Sigmoid colon (tissue), 7 donors: ENCODE measurements around the gene RPL19. TPM values are rescaled to one million over a fixed set of nuclear protein-coding genes. Genes with fewer than 3 reads are reported as not detected.

Experiments used
- DNase-seq: peaks from one replicate; pipeline ENCODE4 v3.0.0-alpha.2; 2019
- H3K27ac ChIP-seq, 4 donors: fragments of 200-600 bp; sonication (generic); one replicate each; pipeline ENCODE4 v1.5.1; 2016 to 2019; ENCODE audit warnings: mild to moderate bottlenecking in 1 of 4
- H3K27me3 ChIP-seq, 3 donors: fragments of 200-600 bp; sonication (generic); one replicate each; pipeline ENCODE4 v1.5.1; 2019; ENCODE audit warnings: mild to moderate bottlenecking in 1 of 3
- H3K36me3 ChIP-seq, 4 donors: fragments of 200-600 bp; sonication (generic); one replicate each; pipeline ENCODE4 v1.5.1; 2016 to 2019
- H3K4me1 ChIP-seq, 4 donors: fragments of 200-600 bp; sonication (generic); one replicate each; pipeline ENCODE4 v1.5.1; 2017 to 2019
- H3K4me3 ChIP-seq, 4 donors: fragments of 200-600 bp; sonication (generic); one replicate each; pipeline ENCODE4 v1.5.1; 2017 to 2019; ENCODE audit warnings: mild to moderate bottlenecking in 2 of 4, moderate library complexity in 1 of 4
- H3K9me3 ChIP-seq, 4 donors: fragments of 200-600 bp in 3 of 4; sonication (generic) in 3 of 4; one replicate each; pipeline versions ENCODE4 v1.5.1 to v1.6.1; 2013 to 2019
- EP300 ChIP-seq, 4 donors: sonication (generic); formaldehyde crosslinking; IDR thresholded peaks; one replicate each; pipeline ENCODE4 v1.6.1; 2017; ENCODE audit warnings: antibody characterized with exemption in 4 of 4
- POLR2A ChIP-seq, 2 donors: fragments of 450-650 bp; IDR thresholded peaks; one replicate each; pipeline ENCODE4 v1.6.1; 2016; ENCODE audit warnings: antibody characterized with exemption in 2 of 2, mild to moderate bottlenecking in 2 of 2, moderate library complexity in 2 of 2
- POLR2AphosphoS5 ChIP-seq, 4 donors: sonication (generic); formaldehyde crosslinking; IDR thresholded peaks; one replicate each; pipeline ENCODE4 v1.6.1; 2017; ENCODE audit warnings: antibody characterized with exemption in 4 of 4
- WGBS, 2 donors: extraction: QIAGEN DNeasy Blood & Tissue Kit; methylation state at CpG; one replicate each; pipeline ENCODE4 v1.1.7; 2013; 5-methylcytosine and 5-hydroxymethylcytosine counted together
- intact Hi-C: fragments of 100-400 bp; cut with DNase I; formaldehyde crosslinking; loops from one replicate; pipeline ENCODE4 v1.15.1; 2023
- polyA plus RNA-seq, 3 donors: library from polyadenylated mRNA; stranded (reverse); fragments of 200-250 nt; gene quantifications; one replicate each; pipeline ENCODE4 v1.2.3, GENCODE V29; 2013
- total RNA-seq, 4 donors: library from RNA; depleted of rRNA; stranded (reverse); fragments of >200 nt; gene quantifications; one replicate each; pipeline ENCODE4 v1.1.0, GENCODE V29; 2016
- TF ChIP-seq, protein P1 (sequence below), 4 experiments: fragments of 450-650 bp in 3 of 4; fragments of 200-600 bp in 1 of 4; IDR thresholded peaks; one replicate each; pipeline ENCODE4 v1.5.1; 2016 to 2019; ENCODE audit warnings: antibody characterized with exemption in 4 of 4, mild to moderate bottlenecking in 3 of 4, moderate library complexity in 2 of 4
- donor health status: healthy with polysubstance abuse.
- donor health status: Bipolar disorder and iron deficiency.
- donor health status: healthy.

The RPL19 gene
- total and polyA plus RNA-seq, 7 donors = 2,689 to 4,685 (median 3,919) TPM

DNA sequence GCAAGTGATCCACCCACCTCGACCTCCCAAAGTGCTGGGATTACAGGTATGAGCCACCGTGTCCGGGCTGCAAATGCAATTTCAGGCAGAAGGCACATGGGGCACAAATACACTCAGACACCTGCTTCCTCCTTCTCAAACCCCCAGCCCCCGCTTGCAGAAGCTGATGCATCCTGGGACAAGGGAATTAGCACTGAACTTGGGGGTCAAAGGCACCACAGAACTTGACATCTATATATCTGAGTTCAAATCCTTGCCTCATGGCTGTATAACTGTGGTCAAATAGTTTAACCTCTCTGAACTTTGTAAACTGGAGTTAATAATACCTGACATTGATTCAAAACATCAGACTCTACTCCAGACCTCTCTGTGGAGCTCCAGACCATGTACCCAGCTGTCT is 30.0 kb upstream of the RPL19 start:
- Histone ChIP-seq H3K9me3 (no peaks in the 10 kb centered on the region), H3K36me3 (no peaks in the 10 kb centered on the region), H3K4me3 (no peak overlapping the region), H3K27ac (no peak overlapping the region), H3K4me1 (peaks cover 0 to 24% (median 9%) of the 10 kb centered on the region in 4 donors), H3K27me3 (no peaks in the 10 kb centered on the region)
- no peak for DNase-seq
- TF ChIP-seq EP300 (IDR thresholded peaks at IDR 0.05) (no peak), POLR2A (IDR thresholded peaks at IDR 0.05) (no peak), POLR2AphosphoS5 (IDR thresholded peaks at IDR 0.05) (no peak)
- TF ChIP-seq, protein P1, sequence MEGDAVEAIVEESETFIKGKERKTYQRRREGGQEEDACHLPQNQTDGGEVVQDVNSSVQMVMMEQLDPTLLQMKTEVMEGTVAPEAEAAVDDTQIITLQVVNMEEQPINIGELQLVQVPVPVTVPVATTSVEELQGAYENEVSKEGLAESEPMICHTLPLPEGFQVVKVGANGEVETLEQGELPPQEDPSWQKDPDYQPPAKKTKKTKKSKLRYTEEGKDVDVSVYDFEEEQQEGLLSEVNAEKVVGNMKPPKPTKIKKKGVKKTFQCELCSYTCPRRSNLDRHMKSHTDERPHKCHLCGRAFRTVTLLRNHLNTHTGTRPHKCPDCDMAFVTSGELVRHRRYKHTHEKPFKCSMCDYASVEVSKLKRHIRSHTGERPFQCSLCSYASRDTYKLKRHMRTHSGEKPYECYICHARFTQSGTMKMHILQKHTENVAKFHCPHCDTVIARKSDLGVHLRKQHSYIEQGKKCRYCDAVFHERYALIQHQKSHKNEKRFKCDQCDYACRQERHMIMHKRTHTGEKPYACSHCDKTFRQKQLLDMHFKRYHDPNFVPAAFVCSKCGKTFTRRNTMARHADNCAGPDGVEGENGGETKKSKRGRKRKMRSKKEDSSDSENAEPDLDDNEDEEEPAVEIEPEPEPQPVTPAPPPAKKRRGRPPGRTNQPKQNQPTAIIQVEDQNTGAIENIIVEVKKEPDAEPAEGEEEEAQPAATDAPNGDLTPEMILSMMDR (IDR thresholded peaks at IDR 0.05) = no peak
- intact Hi-C loops = no loop called here
- WGBS, 2 donors = 46 to 53% methylated on average over 4 of the region's 4 CpGs

DNA sequence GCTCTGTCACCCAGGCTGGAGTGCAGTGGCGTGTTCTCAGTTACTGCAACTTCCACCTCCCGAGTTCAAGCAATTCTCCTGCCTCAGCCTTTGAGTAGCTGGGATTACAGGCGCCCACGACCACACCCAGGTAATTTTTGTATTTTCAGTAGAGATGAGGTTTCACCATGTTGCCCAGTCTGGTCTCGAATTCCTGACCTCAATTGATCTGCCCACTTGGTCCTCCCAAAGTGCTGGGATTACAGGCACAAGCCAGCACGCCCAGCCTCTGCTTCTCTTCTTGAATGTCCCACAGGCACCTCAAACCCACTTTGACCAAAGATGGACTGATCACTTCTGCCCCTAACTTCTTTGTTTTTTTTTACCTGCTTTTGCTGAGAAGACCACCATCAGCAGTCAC is 29.5 kb upstream of the RPL19 start:
- DNase-seq = no peak

DNA sequence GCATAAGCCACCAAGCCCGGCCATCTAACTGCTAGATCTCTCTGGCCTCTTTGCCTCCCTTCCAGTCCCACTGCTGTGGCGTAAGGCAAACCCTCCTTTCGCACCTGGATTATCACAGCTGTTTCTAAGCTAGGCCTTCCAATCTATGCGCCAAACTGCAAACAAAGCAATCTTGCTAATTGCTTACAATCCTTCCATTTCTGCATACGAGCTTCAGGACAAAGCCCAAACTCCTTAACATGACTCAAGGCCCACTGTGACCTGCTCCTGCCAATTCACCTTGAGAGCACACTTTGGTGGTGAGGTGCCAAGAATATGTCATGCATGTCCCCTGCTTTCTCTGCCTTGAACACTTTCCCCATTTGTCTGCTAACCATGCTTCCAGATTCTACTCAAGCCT is 28.1 kb upstream of the RPL19 start:
- no peaks in the 10 kb centered on the region for H3K9me3 ChIP-seq
- no peaks in the 10 kb centered on the region for H3K27me3 ChIP-seq
- no peak overlapping the region for H3K27ac ChIP-seq
- intact Hi-C loops = no loop called here
- 75 to 77% methylated on average over 5 of the region's 5 CpGs for WGBS, 2 donors
- peaks cover 0 to 8% (median 1%) of the 10 kb centered on the region in 4 donors for H3K36me3 ChIP-seq
- peaks cover 0 to 18% (median 5%) of the 10 kb centered on the region in 4 donors for H3K4me1 ChIP-seq
- TF ChIP-seq, protein P1 (IDR thresholded peaks at IDR 0.05) = no peak
- TF ChIP-seq POLR2A (IDR thresholded peaks at IDR 0.05) (no peak), EP300 (IDR thresholded peaks at IDR 0.05) (no peak), POLR2AphosphoS5 (IDR thresholded peaks at IDR 0.05) (no peak)
- no peak for DNase-seq
- H3K4me3 ChIP-seq = no peak overlapping the region

More for the DNA sequence above, 29.5 kb upstream of the RPL19 start:
- H3K27ac ChIP-seq = no peak overlapping the region
- WGBS, 2 donors = 64 to 71% methylated on average over 6 of the region's 6 CpGs
- H3K27me3 ChIP-seq = no peaks in the 10 kb centered on the region
- H3K36me3 ChIP-seq = no peaks in the 10 kb centered on the region
- intact Hi-C loops = no loop called here
- TF ChIP-seq POLR2AphosphoS5 (IDR thresholded peaks at IDR 0.05) (no peak), EP300 (IDR thresholded peaks at IDR 0.05) (no peak), POLR2A (IDR thresholded peaks at IDR 0.05) (no peak)
- TF ChIP-seq, protein P1 (IDR thresholded peaks at IDR 0.05) = no peak
- H3K4me3 ChIP-seq = no peak overlapping the region
- peaks cover 0 to 22% (median 7%) of the 10 kb centered on the region in 4 donors for H3K4me1 ChIP-seq
- H3K9me3 ChIP-seq = no peaks in the 10 kb centered on the region

DNA sequence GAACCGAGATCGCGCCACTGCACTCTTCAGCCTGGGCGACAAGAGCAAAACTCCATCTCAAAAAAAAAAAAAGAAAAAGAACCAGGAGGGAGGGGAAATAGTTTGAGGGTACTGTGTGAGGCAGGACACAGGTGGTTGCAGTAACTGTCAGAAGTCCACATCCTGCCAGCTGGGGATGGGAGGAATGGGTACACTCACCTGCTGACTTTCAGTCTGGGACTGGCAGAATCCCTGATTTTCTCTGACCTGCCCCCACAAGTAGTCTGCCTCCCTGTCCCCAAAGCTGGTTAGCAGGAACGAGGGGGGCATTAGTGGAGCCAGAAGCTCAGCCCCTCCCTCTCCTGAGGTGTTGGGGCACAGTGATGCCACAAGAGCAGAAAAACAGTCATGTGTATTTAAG is 27.0 kb upstream of the RPL19 start:
- H3K27ac ChIP-seq = no peak overlapping the region
- peaks cover 0 to 10% (median 5%) of the 10 kb centered on the region in 4 donors for H3K4me1 ChIP-seq
- no peak for TF ChIP-seq POLR2A (IDR thresholded peaks at IDR 0.05)
- TF ChIP-seq, protein P1 (IDR thresholded peaks at IDR 0.05) = no peak
- TF ChIP-seq POLR2AphosphoS5 (IDR thresholded peaks at IDR 0.05) = no peak
- TF ChIP-seq EP300 (IDR thresholded peaks at IDR 0.05) = no peak
- H3K36me3 ChIP-seq = peaks cover 0 to 16% (median 9%) of the 10 kb centered on the region in 4 donors
- no peaks in the 10 kb centered on the region for H3K27me3 ChIP-seq
- 43 to 81% methylated on average over 5 of the region's 5 CpGs for WGBS, 2 donors
- H3K9me3 ChIP-seq = no peaks in the 10 kb centered on the region
- no peak for DNase-seq
- H3K4me3 ChIP-seq = no peak overlapping the region
- intact Hi-C loops = no loop called here
